Right atrium auricular region (tissue), 2 donors: ENCODE measurements around the gene NKX6-2. TPM values are rescaled to one million over a fixed set of nuclear protein-coding genes. Genes with fewer than 3 reads are reported as not detected.
A peak's percentile ranks its signal among the peaks of the same experiment; 100 is the strongest.

ENCODE experiments used
- DNase-seq: peaks from one replicate; pipeline ENCODE4 v3.0.0-alpha.2; 2019; ENCODE audit warnings: low spot score
- H3K27ac ChIP-seq, 2 donors: fragments of 200-600 bp; sonication (generic); 1 replicate in 1 of 2; 2 replicates in 1 of 2; pipeline ENCODE4 v1.5.1; 2016 to 2019
- H3K27me3 ChIP-seq, 2 donors: fragments of 200-600 bp; sonication (generic); one replicate each; pipeline versions ENCODE4 v1.5.1 to v1.6.0; 2017 to 2019
- H3K36me3 ChIP-seq: fragments of 200-600 bp; sonication (generic); one replicate; pipeline ENCODE4 v1.5.1; 2016
- H3K4me1 ChIP-seq, 2 donors: fragments of 200-600 bp; sonication (generic); one replicate each; pipeline versions ENCODE4 v1.5.1 to v1.6.0; 2017 to 2019
- H3K4me3 ChIP-seq, 2 donors: fragments of 200-600 bp; sonication (generic); 1 replicate in 1 of 2; 2 replicates in 1 of 2; pipeline ENCODE4 v1.5.1; 2017 to 2019; ENCODE audit warnings: mild to moderate bottlenecking in 1 of 2, moderate library complexity in 1 of 2
- H3K9me3 ChIP-seq, 2 donors: fragments of 200-600 bp; sonication (generic); one replicate each; pipeline ENCODE4 v1.5.1; 2019
- CTCF ChIP-seq, 2 donors: fragments of 200-600 bp; sonication (generic); IDR thresholded peaks; one replicate each; pipeline ENCODE4 v1.5.1; 2019; ENCODE audit warnings: antibody characterized with exemption in 2 of 2
- total RNA-seq, 2 donors: library from RNA; depleted of rRNA; stranded (reverse); fragments of >200 nt; gene quantifications; one replicate each; pipeline ENCODE4 v1.1.0, GENCODE V29; 2016

NKX6-2 gene
- total RNA-seq, 2 donors from 2014 or later: not detected

GRCh38 chr10:132786884-132787494, 1.0 kb upstream of the NKX6-2 start:
- peaks cover 0 to 36% of the 10 kb centered on the region in 2 donors for H3K4me1 ChIP-seq
- H3K27me3 ChIP-seq: peaks cover 13 to 41% of the 10 kb centered on the region in 2 donors

GRCh38 chr10:132786476-132786883, 533 bp upstream of the NKX6-2 start:
- no peak for DNase-seq
- peaks cover 0 to 36% of the 10 kb centered on the region in 2 donors for H3K4me1 ChIP-seq
- peaks cover 16% of the 10 kb centered on the region for H3K36me3 ChIP-seq
- no peak overlapping the region for H3K27ac ChIP-seq
- peak overlapping the region in 1 of 2 donors; percentile 28 for H3K4me3 ChIP-seq
- TF ChIP-seq CTCF (IDR thresholded peaks at IDR 0.05): no peak
- peaks cover 13 to 41% of the 10 kb centered on the region in 2 donors for H3K27me3 ChIP-seq
- H3K9me3 ChIP-seq: no peaks in the 10 kb centered on the region

More at GRCh38 chr10:132786884-132787494, 1.0 kb upstream of the NKX6-2 start:
- no peak for DNase-seq
- H3K27ac ChIP-seq: no peak overlapping the region
- H3K9me3 ChIP-seq: no peaks in the 10 kb centered on the region
- TF ChIP-seq CTCF (IDR thresholded peaks at IDR 0.05): no peak
- peak overlapping the region in 1 of 2 donors; percentile 28 for H3K4me3 ChIP-seq
- peaks cover 11% of the 10 kb centered on the region for H3K36me3 ChIP-seq

GRCh38 chr10:132784866-132785722, 853 bp downstream of the NKX6-2 start:
- no peak overlapping the region for H3K27ac ChIP-seq
- H3K9me3 ChIP-seq: no peaks in the 10 kb centered on the region
- H3K27me3 ChIP-seq: peaks cover 13 to 41% of the 10 kb centered on the region in 2 donors
- no peak for TF ChIP-seq CTCF (IDR thresholded peaks at IDR 0.05)
- peak overlapping the region in 1 of 2 donors; percentile 17 for H3K4me3 ChIP-seq
- DNase-seq: no peak
- H3K36me3 ChIP-seq: peaks cover 28% of the 10 kb centered on the region
- peaks cover 0 to 36% of the 10 kb centered on the region in 2 donors for H3K4me1 ChIP-seq

- H3K36me3 ChIP-seq: peaks cover 36% of the 10 kb centered on the region
- DNase-seq: no peak
- H3K4me1 ChIP-seq: peaks cover 0 to 36% of the 10 kb centered on the region in 2 donors
- no peaks in the 10 kb centered on the region for H3K9me3 ChIP-seq
- H3K27ac ChIP-seq: no peak overlapping the region
- peaks cover 13 to 41% of the 10 kb centered on the region in 2 donors for H3K27me3 ChIP-seq
- TF ChIP-seq CTCF (IDR thresholded peaks at IDR 0.05): no peak
- no peak overlapping the region for H3K4me3 ChIP-seq
Observed at GRCh38 chr10:132783940-132784865, 1.7 kb downstream of the NKX6-2 start.

GRCh38 chr10:132783165-132783939, 2.6 kb downstream of the NKX6-2 start:
- Histone ChIP-seq H3K27me3 (peaks cover 13 to 36% of the 10 kb centered on the region in 2 donors), H3K4me1 (peaks cover 0 to 34% of the 10 kb centered on the region in 2 donors), H3K4me3 (no peak overlapping the region), H3K9me3 (no peaks in the 10 kb centered on the region), H3K36me3 (peaks cover 43% of the 10 kb centered on the region), H3K27ac (no peak overlapping the region)
- no peak for DNase-seq
- TF ChIP-seq CTCF (IDR thresholded peaks at IDR 0.05): no peak
